Esophagus (tissue), 2 donors: Measurements from ENCODE around the gene TMEM9B. TPM values are rescaled to one million over a fixed set of nuclear protein-coding genes. Genes with fewer than 3 reads are reported as not detected.
"Not testable (repeated sequence)": the region's sequence is repeated elsewhere in the genome, so short reads cannot be mapped to it uniquely, and the experiment has no call there.

ENCODE experiments used
- H3K27ac ChIP-seq, 2 donors: one replicate each; pipeline ENCODE4 v1.5.1; 2013; ENCODE audit warnings: low read depth in 2 of 2, mild to moderate bottlenecking in 2 of 2, inconsistent platforms in 1 of 2, low read length in 1 of 2, moderate library complexity in 1 of 2
- H3K27me3 ChIP-seq, 2 donors: one replicate each; pipeline ENCODE4 v1.6.1; 2013; ENCODE audit warnings: low read length in 2 of 2, control low read depth in 1 of 2, mild to moderate bottlenecking in 1 of 2; ENCODE audit not compliant: insufficient read depth in 2 of 2, control insufficient read depth in 1 of 2
- H3K36me3 ChIP-seq, 2 donors: one replicate each; pipeline ENCODE4 v1.6.1; 2013; ENCODE audit warnings: low read length in 1 of 2; ENCODE audit not compliant: control insufficient read depth in 2 of 2, insufficient read depth in 2 of 2
- H3K4me1 ChIP-seq, 2 donors: one replicate each; pipeline ENCODE4 v1.6.1; 2013; ENCODE audit warnings: low read length in 1 of 2; ENCODE audit not compliant: control insufficient read depth in 2 of 2, insufficient read depth in 2 of 2
- H3K4me3 ChIP-seq, 2 donors: one replicate each; pipeline ENCODE4 v1.5.1; 2013; ENCODE audit warnings: low read length in 2 of 2, mild to moderate bottlenecking in 2 of 2, low read depth in 1 of 2, moderate library complexity in 1 of 2
- H3K9me3 ChIP-seq, 2 donors: one replicate each; pipeline ENCODE4 v1.6.1; 2013; ENCODE audit warnings: mild to moderate bottlenecking in 2 of 2, low read depth in 1 of 2, low read length in 1 of 2, moderate library complexity in 1 of 2; ENCODE audit not compliant: control insufficient read depth in 2 of 2, insufficient read depth in 1 of 2
- WGBS, 2 donors: extraction: QIAGEN DNeasy Blood & Tissue Kit; methylation state at CpG; one replicate each; pipeline ENCODE4 v1.1.7; 2013; 5-methylcytosine and 5-hydroxymethylcytosine counted together
- polyA plus RNA-seq, 2 donors: library from polyadenylated mRNA; stranded (reverse); fragments of 200-250 nt; gene quantifications; one replicate each; pipeline ENCODE4 v1.2.3, GENCODE V29; 2013
- donor health status: healthy with polysubstance abuse.
- donor health status: Bipolar disorder and iron deficiency.

Gene TMEM9B
- 10 to 100 TPM; 29.6 to 52.1 TPM for polyA plus RNA-seq

GRCh38 chr11:8964324-8965320 is at the start of gene TMEM9B:
TSS of gene TMEM9B (minus strand) at chr11:8964442. CDS start at chr11:8964313, 129 bp downstream.
- H3K36me3 ChIP-seq: no peaks in the 10 kb centered on the region
- 0 to 1% methylated on average over 66 to 67 of the region's 67 CpGs for WGBS, 2 donors
- peak within 1 kb of the TSS; percentile 63 to 85 for H3K4me3 ChIP-seq
- no peaks in the 10 kb centered on the region for H3K4me1 ChIP-seq
- H3K9me3 ChIP-seq: no peaks in the 10 kb centered on the region
- H3K27me3 ChIP-seq: no peaks in the 10 kb centered on the region
- peak within 1 kb of the TSS; percentile 97 to 98 for H3K27ac ChIP-seq

DNA sequence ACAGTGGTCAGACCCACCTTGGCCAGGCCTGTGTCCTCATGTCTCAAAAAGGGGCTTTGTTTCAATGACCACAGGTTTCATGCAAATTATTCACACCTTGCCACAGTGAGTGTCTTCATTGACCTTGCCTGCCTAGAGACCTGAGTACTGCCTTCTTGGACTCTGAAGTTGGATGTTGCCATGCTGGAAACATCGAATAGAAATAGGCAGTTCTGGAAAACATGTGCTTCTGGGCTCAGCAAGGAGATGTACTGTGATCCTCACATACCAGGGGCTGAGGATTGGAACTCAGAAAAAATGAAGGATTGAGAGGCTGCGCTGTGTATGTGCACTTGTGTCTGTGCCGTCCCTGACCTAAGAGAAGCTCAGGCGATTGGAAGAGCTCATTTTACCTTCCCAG is 49.1 kb upstream of the TMEM9B start:
- no peaks in the 10 kb centered on the region for H3K27me3 ChIP-seq
- WGBS, 2 donors: 88 to 94% methylated on average over 4 of the region's 4 CpGs
- no peaks in the 10 kb centered on the region for H3K9me3 ChIP-seq

GRCh38 chr11:9009538-9009937 is 45.3 kb upstream of the TMEM9B start:
- 48 to 54% methylated on average over 1 of the region's 1 CpG for WGBS, 2 donors
- H3K27ac ChIP-seq, H3K4me3 ChIP-seq, H3K9me3 ChIP-seq, H3K27me3 ChIP-seq, H3K36me3 ChIP-seq, H3K4me1 ChIP-seq: not testable (repeated sequence)

More for the DNA sequence above, 49.1 kb upstream of the TMEM9B start:
- H3K27ac ChIP-seq: no peak overlapping the region
- H3K36me3 ChIP-seq: no peaks in the 10 kb centered on the region
- H3K4me3 ChIP-seq: no peak overlapping the region
- no peaks in the 10 kb centered on the region for H3K4me1 ChIP-seq

GRCh38 chr11:9008661-9009060 is 44.4 kb upstream of the TMEM9B start:
- H3K4me3 ChIP-seq: no peak overlapping the region
- H3K9me3 ChIP-seq: peaks cover 0 to 3% of the 10 kb centered on the region in 2 donors
- H3K36me3 ChIP-seq: no peaks in the 10 kb centered on the region
- H3K4me1 ChIP-seq: peaks cover 2 to 7% of the 10 kb centered on the region in 2 donors
- H3K27ac ChIP-seq: no peak overlapping the region
- H3K27me3 ChIP-seq: no peaks in the 10 kb centered on the region
- 77 to 90% methylated on average over 1 of the region's 1 CpG for WGBS, 2 donors

DNA sequence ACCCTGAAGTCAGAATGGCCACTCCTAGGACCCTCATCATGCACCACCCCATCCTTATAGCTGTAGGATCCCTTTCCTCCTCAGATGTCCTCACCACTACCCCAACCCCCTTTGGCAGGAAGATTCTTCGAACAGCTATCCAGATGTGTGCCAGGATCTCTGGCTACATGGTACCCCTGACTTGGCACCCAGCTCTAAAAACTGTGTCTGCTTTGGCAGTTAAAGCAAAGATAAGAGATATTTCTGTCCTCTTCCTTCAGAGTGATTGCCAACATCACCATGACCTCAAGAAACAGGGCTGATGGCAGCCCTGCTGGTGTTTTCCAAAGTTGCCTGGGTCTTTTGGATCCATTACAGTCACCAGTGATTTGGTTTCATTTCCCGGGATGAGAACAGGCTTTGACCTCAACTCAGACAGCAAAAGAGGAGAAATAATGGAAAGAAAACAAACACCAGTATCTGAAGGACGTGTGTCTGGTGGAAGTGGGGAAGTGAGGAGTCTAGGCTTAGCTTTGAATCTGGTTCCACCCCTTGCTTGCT is 43.8 kb upstream of the TMEM9B start:
- no peaks in the 10 kb centered on the region for H3K36me3 ChIP-seq
- H3K9me3 ChIP-seq: peaks cover 0 to 3% of the 10 kb centered on the region in 2 donors
- H3K27me3 ChIP-seq: no peaks in the 10 kb centered on the region
- H3K4me3 ChIP-seq: no peak overlapping the region
- H3K27ac ChIP-seq: no peak overlapping the region
- 67 to 72% methylated on average over 3 of the region's 3 CpGs for WGBS, 2 donors
- H3K4me1 ChIP-seq: peaks cover 5 to 11% of the 10 kb centered on the region in 2 donors

- no peak overlapping the region for H3K27ac ChIP-seq
- H3K36me3 ChIP-seq: no peaks in the 10 kb centered on the region
- peaks cover 0 to 3% of the 10 kb centered on the region in 2 donors for H3K9me3 ChIP-seq
- no peaks in the 10 kb centered on the region for H3K27me3 ChIP-seq
- H3K4me1 ChIP-seq: peaks cover 5 to 11% of the 10 kb centered on the region in 2 donors
- WGBS, 2 donors: 77 to 79% methylated on average over 4 of the region's 4 CpGs
- no peak overlapping the region for H3K4me3 ChIP-seq
These were observed 40.8 kb upstream of the TMEM9B start for GRCh38 chr11:9005087-9005486.

DNA sequence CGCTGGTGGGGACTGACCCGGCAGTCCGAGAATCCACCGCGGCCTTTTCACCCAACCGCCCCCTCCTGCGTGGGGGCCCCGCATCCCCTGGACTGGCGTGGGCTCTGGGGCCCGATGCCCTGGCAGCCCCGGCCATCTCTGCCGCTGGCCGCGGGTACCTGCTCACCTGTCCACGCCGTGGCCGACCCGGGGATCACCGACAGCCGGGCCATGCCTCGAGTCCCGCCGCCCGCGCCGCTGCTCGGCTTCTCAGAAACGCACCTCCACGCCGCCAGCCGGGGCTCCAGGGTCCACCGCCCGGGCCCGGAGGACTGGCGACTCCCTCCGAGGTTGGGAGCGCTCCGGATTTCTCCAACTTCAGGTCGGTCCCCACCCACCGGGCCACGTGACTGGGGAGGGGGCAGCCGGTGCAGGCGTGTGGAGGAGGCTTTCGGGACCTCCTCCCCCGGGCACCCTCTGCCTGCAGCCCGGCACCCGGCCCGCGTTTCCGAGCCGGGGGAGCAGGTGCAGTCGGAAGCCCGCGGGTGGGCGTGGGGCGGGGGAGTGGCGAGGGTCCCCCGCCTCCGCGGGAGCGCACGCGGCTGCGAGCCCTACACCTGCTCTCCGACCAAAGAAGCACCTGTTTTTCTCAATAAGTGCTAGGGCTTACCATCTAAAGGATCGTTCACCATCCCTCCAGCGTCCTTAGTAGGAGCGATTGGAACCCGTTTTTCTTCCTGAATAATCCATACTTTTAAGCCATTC is 40.1 kb upstream of the TMEM9B start:
- Histone ChIP-seq H3K9me3 (peaks cover 0 to 3% of the 10 kb centered on the region in 2 donors), H3K4me1 (peaks cover 5 to 11% of the 10 kb centered on the region in 2 donors), H3K27ac (no peak overlapping the region), H3K27me3 (no peaks in the 10 kb centered on the region), H3K36me3 (no peaks in the 10 kb centered on the region), H3K4me3 (peak overlapping the region; percentile 42 to 43)
- WGBS, 2 donors: 10 to 11% methylated on average over 49 to 69 of the region's 69 CpGs

- H3K27ac ChIP-seq: no peak within 1 kb of the TSS
- WGBS, 2 donors: 1 to 3% methylated on average over 59 to 83 of the region's 83 CpGs
- no peaks in the 10 kb centered on the region for H3K27me3 ChIP-seq
- no peaks in the 10 kb centered on the region for H3K36me3 ChIP-seq
- peaks cover 5 to 11% of the 10 kb centered on the region in 2 donors for H3K4me1 ChIP-seq
- peak within 1 kb of the TSS; percentile 42 to 43 for H3K4me3 ChIP-seq
- peaks cover 0 to 3% of the 10 kb centered on the region in 2 donors for H3K9me3 ChIP-seq
These were observed 39.4 kb upstream of the TMEM9B start, which contains the start of gene NRIP3 for GRCh38 chr11:9003573-9004182. TSS of gene NRIP3 (minus strand) at chr11:9004001. CDS start at chr11:9003935, 66 bp downstream.
